ENCODE results near the gene GTPBP4.

DNA sequence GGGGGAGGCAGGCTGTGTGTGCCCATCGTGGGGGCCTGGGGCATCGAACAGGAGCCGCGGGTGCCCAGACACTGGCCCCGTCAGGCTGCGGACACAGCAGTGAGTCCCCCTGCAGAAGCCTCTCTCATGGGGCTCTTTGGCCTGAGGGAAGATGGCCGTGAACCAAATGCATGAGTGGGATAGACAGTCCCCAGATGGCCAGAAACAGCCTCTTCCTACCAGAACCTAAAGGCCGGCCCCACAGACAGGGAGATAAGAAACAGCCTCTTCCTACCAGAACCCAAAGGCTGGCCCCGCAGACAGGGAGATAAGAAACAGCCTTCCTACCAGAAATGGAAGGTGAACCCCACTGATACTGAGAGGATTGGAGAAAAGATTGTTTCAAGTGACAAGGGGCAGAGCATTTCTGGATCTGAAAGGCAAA, 20.8 kb downstream of the GTPBP4 start:
- no peak for TF ChIP-seq POLR2A (IDR thresholded peaks at IDR 0.05)
- TF ChIP-seq, protein P1, sequence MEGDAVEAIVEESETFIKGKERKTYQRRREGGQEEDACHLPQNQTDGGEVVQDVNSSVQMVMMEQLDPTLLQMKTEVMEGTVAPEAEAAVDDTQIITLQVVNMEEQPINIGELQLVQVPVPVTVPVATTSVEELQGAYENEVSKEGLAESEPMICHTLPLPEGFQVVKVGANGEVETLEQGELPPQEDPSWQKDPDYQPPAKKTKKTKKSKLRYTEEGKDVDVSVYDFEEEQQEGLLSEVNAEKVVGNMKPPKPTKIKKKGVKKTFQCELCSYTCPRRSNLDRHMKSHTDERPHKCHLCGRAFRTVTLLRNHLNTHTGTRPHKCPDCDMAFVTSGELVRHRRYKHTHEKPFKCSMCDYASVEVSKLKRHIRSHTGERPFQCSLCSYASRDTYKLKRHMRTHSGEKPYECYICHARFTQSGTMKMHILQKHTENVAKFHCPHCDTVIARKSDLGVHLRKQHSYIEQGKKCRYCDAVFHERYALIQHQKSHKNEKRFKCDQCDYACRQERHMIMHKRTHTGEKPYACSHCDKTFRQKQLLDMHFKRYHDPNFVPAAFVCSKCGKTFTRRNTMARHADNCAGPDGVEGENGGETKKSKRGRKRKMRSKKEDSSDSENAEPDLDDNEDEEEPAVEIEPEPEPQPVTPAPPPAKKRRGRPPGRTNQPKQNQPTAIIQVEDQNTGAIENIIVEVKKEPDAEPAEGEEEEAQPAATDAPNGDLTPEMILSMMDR (IDR thresholded peaks at IDR 0.05): no peak

Measured in right lobe of liver (tissue), 4 donors.